D721Med (cell line): ENCODE measurements around the gene NANS.
"Not testable (repeated sequence)": the region's sequence is repeated elsewhere in the genome, so short reads cannot be mapped to it uniquely, and the experiment has no call there.

Source experiments
- DNase-seq: peaks from one replicate; pipeline ENCODE4 v3.0.0; 2011; ENCODE audit warnings: low spot score; ENCODE audit not compliant: insufficient read length
- FAIRE-seq: peaks from 2 replicates; lab custom pipeline; 2011; peaks lifted over from hg19 to GRCh38; lab: Jason Lieb, UNC
- CTCF ChIP-seq: IDR thresholded peaks from 2 replicates; pipeline ENCODE4 v1.5.1; 2012; ENCODE audit warnings: mild to moderate bottlenecking, control low read depth; ENCODE audit not compliant: insufficient read depth; ENCODE audit errors: missing control alignments

NANS gene

GRCh38 chr9:98124637-98125426 is 68.3 kb downstream of the NANS start:
- DNase-seq (no peak), FAIRE-seq (no peak)
- TF ChIP-seq CTCF, result no peak

- TF ChIP-seq CTCF, result no peak
- no peak for FAIRE-seq
- no peak for DNase-seq
Measured at GRCh38 chr9:98127226-98127625, 70.7 kb downstream of the NANS start.

- DNase-seq (no peak), FAIRE-seq (no peak)
- TF ChIP-seq CTCF, result no peak
Measured at GRCh38 chr9:98128316-98128715, 71.8 kb downstream of the NANS start.

- DNase-seq (no peak), FAIRE-seq (no peak)
- no peak for TF ChIP-seq CTCF
Measured at GRCh38 chr9:98129451-98129881, 72.9 kb downstream of the NANS start.

GRCh38 chr9:98130060-98130459 is 73.5 kb downstream of the NANS start:
- not testable (repeated sequence) for DNase-seq, FAIRE-seq

GRCh38 chr9:98130576-98131228 is 74.2 kb downstream of the NANS start:
- DNase-seq, result no peak
- no peak for FAIRE-seq
- TF ChIP-seq CTCF, result no peak

- FAIRE-seq (no peak), DNase-seq (no peak)
- no peak for TF ChIP-seq CTCF
Measured at GRCh38 chr9:98132158-98132557, 75.6 kb downstream of the NANS start.
